HFFc6 (cell line): ENCODE results near the gene INKA2. TPM values are rescaled to one million over a fixed set of nuclear protein-coding genes. Genes with fewer than 3 reads are reported as not detected.

Source experiments
- DNase-seq: peaks from one replicate; pipeline ENCODE4 v3.0.0-alpha.2; 2018
- H3K27ac Mint-ChIP-seq: 2 replicates; pipeline ENCODE4 v1.8.0; 2020; ENCODE audit warnings: mild to moderate bottlenecking, mixed read lengths
- H3K27me3 Mint-ChIP-seq: 2 replicates; pipeline ENCODE4 v1.8.0; 2021; ENCODE audit warnings: mild to moderate bottlenecking, moderate library complexity, mixed read lengths; ENCODE audit not compliant: insufficient read depth
- H3K36me3 Mint-ChIP-seq: 2 replicates; pipeline ENCODE4 v1.8.0; 2021; ENCODE audit warnings: low read depth, mixed read lengths
- H3K4me1 Mint-ChIP-seq: 2 replicates; pipeline ENCODE4 v1.8.0; 2020; ENCODE audit warnings: low read depth, mixed read lengths
- H3K4me3 Mint-ChIP-seq: 2 replicates; pipeline ENCODE4 v1.8.0; 2020; ENCODE audit warnings: mild to moderate bottlenecking, moderate library complexity, mixed read lengths
- H3K9me3 Mint-ChIP-seq: 2 replicates; pipeline ENCODE4 v1.8.0; 2020; ENCODE audit warnings: mild to moderate bottlenecking, mixed read lengths
- CTCF ChIP-seq: fragments of 200-600 bp; sonication (generic); IDR thresholded peaks from 2 replicates; pipeline ENCODE4 v1.5.0; 2021; ENCODE audit warnings: antibody characterized with exemption, mild to moderate bottlenecking
- total RNA-seq, 6 experiments: library from RNA; stranded (reverse); fragmentation: NEBNext Ultra II Directional; extraction: Animal tissue kit (Norgen Biotek cat#: 25700); gene quantifications; 2 replicates in 1 of 6; 3 replicates in 5 of 6; pipeline ENCODE4 v1.2.3, GENCODE V29; 2021

The INKA2 gene
- total RNA-seq, 6 experiments from 2014 or later, result 1.7 to 3.5 (median 2.6) TPM

- Mint-ChIP-seq H3K27ac (no peak overlapping the region), H3K9me3 (no peaks in the 10 kb centered on the region), H3K27me3 (no peaks in the 10 kb centered on the region), H3K4me3 (no peak overlapping the region), H3K36me3 (no peaks in the 10 kb centered on the region), H3K4me1 (peaks cover 33% of the 10 kb centered on the region)
- DNase-seq, result peak; percentile 25
- no peak for TF ChIP-seq CTCF
These were observed 3.9 kb downstream of the INKA2 start for GRCh38 chr1:111735321-111735720.

GRCh38 chr1:111734856-111735255, 4.3 kb downstream of the INKA2 start:
- no peaks in the 10 kb centered on the region for H3K36me3 Mint-ChIP-seq
- no peak for DNase-seq
- peaks cover 32% of the 10 kb centered on the region for H3K4me1 Mint-ChIP-seq
- no peak overlapping the region for H3K4me3 Mint-ChIP-seq
- H3K9me3 Mint-ChIP-seq, result no peaks in the 10 kb centered on the region
- H3K27me3 Mint-ChIP-seq, result no peaks in the 10 kb centered on the region
- H3K27ac Mint-ChIP-seq, result no peak overlapping the region
- TF ChIP-seq CTCF, result no peak

GRCh38 chr1:111734426-111734825, 4.8 kb downstream of the INKA2 start:
- no peak for TF ChIP-seq CTCF
- no peaks in the 10 kb centered on the region for H3K36me3 Mint-ChIP-seq
- no peak overlapping the region for H3K4me3 Mint-ChIP-seq
- no peaks in the 10 kb centered on the region for H3K27me3 Mint-ChIP-seq
- no peak overlapping the region for H3K27ac Mint-ChIP-seq
- peaks cover 28% of the 10 kb centered on the region for H3K4me1 Mint-ChIP-seq
- DNase-seq, result no peak
- H3K9me3 Mint-ChIP-seq, result no peaks in the 10 kb centered on the region

- Mint-ChIP-seq H3K4me1 (peaks cover 28% of the 10 kb centered on the region), H3K9me3 (no peaks in the 10 kb centered on the region), H3K36me3 (no peaks in the 10 kb centered on the region), H3K27me3 (no peaks in the 10 kb centered on the region), H3K4me3 (no peak overlapping the region; the same call in 1 of the 2 replicates), H3K27ac (no peak overlapping the region)
- DNase-seq, result no peak
- TF ChIP-seq CTCF, result no peak
These were observed 5.2 kb downstream of the INKA2 start for GRCh38 chr1:111733992-111734341.

- H3K27me3 Mint-ChIP-seq, result no peaks in the 10 kb centered on the region
- H3K4me1 Mint-ChIP-seq, result peaks cover 23% of the 10 kb centered on the region
- TF ChIP-seq CTCF, result no peak
- H3K36me3 Mint-ChIP-seq, result no peaks in the 10 kb centered on the region
- DNase-seq, result peak; percentile 88
- H3K9me3 Mint-ChIP-seq, result no peaks in the 10 kb centered on the region
- no peak overlapping the region for H3K27ac Mint-ChIP-seq
- no peak overlapping the region; the same call in 1 of the 2 replicates for H3K4me3 Mint-ChIP-seq
These were observed 5.8 kb downstream of the INKA2 start for GRCh38 chr1:111733183-111733991.
